ENCODE measurements around the gene SHOC1.
"Not testable (repeated sequence)": the region's sequence is repeated elsewhere in the genome, so short reads cannot be mapped to it uniquely, and the experiment has no call there.

SHOC1 gene

GRCh38 chr9:111798786-111799185, 4.0 kb upstream of the SHOC1 start:
- TF ChIP-seq CTCF (IDR thresholded peaks at IDR 0.05; ENCODE audit: insufficient read depth, low read length, poor library complexity, severe bottlenecking), result no peak
- DNase-seq (ENCODE audit: extremely low read depth, insufficient read length), result no peak
- Histone ChIP-seq H3K4me3 (replicated peaks; ENCODE audit: low read depth, low read length) (no peak overlapping the region), H3K27me3 (replicated peaks; ENCODE audit: control insufficient read depth, insufficient read depth, low read length) (no peaks in the 10 kb centered on the region), H3K36me3 (ENCODE audit: control insufficient read depth, insufficient read depth, low read length) (no peaks in the 10 kb centered on the region)

GRCh38 chr9:111795557-111795839, 761 bp upstream of the SHOC1 start:
- no peak overlapping the region for H3K4me3 ChIP-seq (replicated peaks; ENCODE audit: low read depth, low read length)

GRCh38 chr9:111791821-111792220, 2.9 kb downstream of the SHOC1 start:
- H3K4me3 ChIP-seq (replicated peaks; ENCODE audit: low read depth, low read length); H3K27me3 ChIP-seq (replicated peaks; ENCODE audit: control insufficient read depth, insufficient read depth, low read length); H3K36me3 ChIP-seq (ENCODE audit: control insufficient read depth, insufficient read depth, low read length); DNase-seq (ENCODE audit: extremely low read depth, insufficient read length): not testable (repeated sequence)

More at GRCh38 chr9:111795557-111795839, 761 bp upstream of the SHOC1 start:
- no peaks in the 10 kb centered on the region for H3K27me3 ChIP-seq (replicated peaks; ENCODE audit: control insufficient read depth, insufficient read depth, low read length)
- H3K36me3 ChIP-seq (ENCODE audit: control insufficient read depth, insufficient read depth, low read length), result no peaks in the 10 kb centered on the region
- DNase-seq (ENCODE audit: extremely low read depth, insufficient read length), result no peak
- no peak for TF ChIP-seq CTCF (IDR thresholded peaks at IDR 0.05; ENCODE audit: insufficient read depth, low read length, poor library complexity, severe bottlenecking)

GRCh38 chr9:111789881-111790280, 4.9 kb downstream of the SHOC1 start:
- Histone ChIP-seq H3K36me3 (ENCODE audit: control insufficient read depth, insufficient read depth, low read length) (no peaks in the 10 kb centered on the region), H3K4me3 (replicated peaks; ENCODE audit: low read depth, low read length) (no peak overlapping the region), H3K27me3 (replicated peaks; ENCODE audit: control insufficient read depth, insufficient read depth, low read length) (no peaks in the 10 kb centered on the region)
- TF ChIP-seq CTCF (IDR thresholded peaks at IDR 0.05; ENCODE audit: insufficient read depth, low read length, poor library complexity, severe bottlenecking), result no peak
- DNase-seq (ENCODE audit: extremely low read depth, insufficient read length), result no peak

- Histone ChIP-seq H3K27me3 (replicated peaks; ENCODE audit: control insufficient read depth, insufficient read depth, low read length) (no peaks in the 10 kb centered on the region), H3K4me3 (replicated peaks; ENCODE audit: low read depth, low read length) (no peak overlapping the region), H3K36me3 (ENCODE audit: control insufficient read depth, insufficient read depth, low read length) (no peaks in the 10 kb centered on the region)
- no peak for TF ChIP-seq CTCF (IDR thresholded peaks at IDR 0.05; ENCODE audit: insufficient read depth, low read length, poor library complexity, severe bottlenecking)
- DNase-seq (ENCODE audit: extremely low read depth, insufficient read length), result no peak
These were observed 10.9 kb downstream of the SHOC1 start for GRCh38 chr9:111783857-111784256.

- DNase-seq (ENCODE audit: extremely low read depth, insufficient read length), result no peak
- no peak for TF ChIP-seq CTCF (IDR thresholded peaks at IDR 0.05; ENCODE audit: insufficient read depth, low read length, poor library complexity, severe bottlenecking)
These were observed 11.3 kb downstream of the SHOC1 start for GRCh38 chr9:111783424-111783823.

More at GRCh38 chr9:111783424-111783823, 11.3 kb downstream of the SHOC1 start:
- Histone ChIP-seq H3K27me3 (replicated peaks; ENCODE audit: control insufficient read depth, insufficient read depth, low read length) (no peaks in the 10 kb centered on the region), H3K36me3 (ENCODE audit: control insufficient read depth, insufficient read depth, low read length) (no peaks in the 10 kb centered on the region), H3K4me3 (replicated peaks; ENCODE audit: low read depth, low read length) (no peak overlapping the region)

All from GM06990 (cell line).